AG04450 (cell line): Measurements from ENCODE around the gene NUDT2. TPM values are rescaled to one million over a fixed set of nuclear protein-coding genes. Genes with fewer than 3 reads are reported as not detected.

Experiments used
- CTCF ChIA-PET: fragments of 300-600, 350-600 bp; formaldehyde crosslinking; extraction: SDS; loops from one replicate; lab custom pipeline; 2022; ENCODE audit warnings: antibody characterized with exemption, inconsistent platforms; lab: Charles Lee
- POLR2A ChIA-PET: fragments of 350-600 bp; formaldehyde crosslinking; extraction: SDS; loops from one replicate; lab custom pipeline; 2021; ENCODE audit warnings: antibody characterized with exemption, inconsistent platforms; lab: Yijun Ruan, JAX
- DNase-seq: peaks from one replicate; pipeline ENCODE4 v3.0.0-alpha.2; 2011; ENCODE audit warnings: low read depth, low spot score
- H3K27ac ChIP-seq: one replicate; pipeline ENCODE4 v1.5.1; 2012; ENCODE audit warnings: low read depth, low read length, control low read depth
- H3K27me3 ChIP-seq: one replicate; pipeline ENCODE4 v1.6.0; 2012; ENCODE audit warnings: low read length; ENCODE audit not compliant: control insufficient read depth, insufficient read depth
- H3K4me3 ChIP-seq: 2 replicates; pipeline ENCODE4 v1.5.1; 2011; ENCODE audit warnings: mild to moderate bottlenecking, low read depth, low read length, control low read depth
- H3K9me3 ChIP-seq: 2 replicates; pipeline ENCODE4 v1.5.1; 2012; ENCODE audit warnings: low read length; ENCODE audit not compliant: control insufficient read depth, insufficient read depth
- polyA plus RNA-seq: library from polyadenylated mRNA; depleted of rRNA; stranded (reverse); fragments of >200 nt; gene quantifications from 2 replicates; pipeline ENCODE4 v1.2.3, GENCODE V29; 2011
- TF ChIP-seq, protein P1 (sequence below): IDR thresholded peaks from 2 replicates; pipeline ENCODE4 v1.5.1; 2011; ENCODE audit warnings: low read depth, low read length, control low read depth, inconsistent platforms

The NUDT2 gene
- polyA plus RNA-seq, 1 experiment, result 44.8 TPM

DNA sequence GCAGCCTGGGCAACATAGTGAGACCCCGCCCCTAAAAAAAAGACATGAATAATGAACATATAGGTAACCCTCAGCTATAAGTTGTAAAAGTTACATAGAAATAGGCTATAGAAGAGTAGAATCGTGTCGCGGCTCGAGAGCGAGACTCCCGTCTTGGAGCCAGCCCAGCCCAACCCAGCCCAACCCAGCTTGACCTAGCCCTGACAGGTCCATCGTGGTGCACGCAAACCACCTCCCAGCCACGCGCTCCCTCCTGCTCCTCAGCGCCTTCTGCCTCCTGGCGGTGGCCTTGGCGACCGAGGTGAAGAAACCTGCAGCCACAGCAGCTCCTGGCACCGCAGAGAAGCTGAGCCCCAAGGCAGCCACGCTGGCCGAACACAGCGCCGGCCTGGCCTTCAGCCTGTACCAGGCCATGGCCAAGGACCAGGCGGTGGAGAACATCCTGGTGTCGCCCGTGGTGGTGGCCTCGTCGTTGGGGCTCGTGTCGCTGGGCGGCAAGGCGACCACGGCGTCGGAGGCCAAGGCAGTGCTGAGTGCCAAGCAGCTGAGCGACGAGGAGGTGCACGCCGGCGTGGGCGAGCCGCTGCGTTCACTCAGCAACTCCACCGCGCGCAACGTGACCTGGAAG, 11.1 kb upstream of the NUDT2 start:
- no peaks in the 10 kb centered on the region for H3K27me3 ChIP-seq
- H3K27ac ChIP-seq, result no peak overlapping the region
- TF ChIP-seq, protein P1, sequence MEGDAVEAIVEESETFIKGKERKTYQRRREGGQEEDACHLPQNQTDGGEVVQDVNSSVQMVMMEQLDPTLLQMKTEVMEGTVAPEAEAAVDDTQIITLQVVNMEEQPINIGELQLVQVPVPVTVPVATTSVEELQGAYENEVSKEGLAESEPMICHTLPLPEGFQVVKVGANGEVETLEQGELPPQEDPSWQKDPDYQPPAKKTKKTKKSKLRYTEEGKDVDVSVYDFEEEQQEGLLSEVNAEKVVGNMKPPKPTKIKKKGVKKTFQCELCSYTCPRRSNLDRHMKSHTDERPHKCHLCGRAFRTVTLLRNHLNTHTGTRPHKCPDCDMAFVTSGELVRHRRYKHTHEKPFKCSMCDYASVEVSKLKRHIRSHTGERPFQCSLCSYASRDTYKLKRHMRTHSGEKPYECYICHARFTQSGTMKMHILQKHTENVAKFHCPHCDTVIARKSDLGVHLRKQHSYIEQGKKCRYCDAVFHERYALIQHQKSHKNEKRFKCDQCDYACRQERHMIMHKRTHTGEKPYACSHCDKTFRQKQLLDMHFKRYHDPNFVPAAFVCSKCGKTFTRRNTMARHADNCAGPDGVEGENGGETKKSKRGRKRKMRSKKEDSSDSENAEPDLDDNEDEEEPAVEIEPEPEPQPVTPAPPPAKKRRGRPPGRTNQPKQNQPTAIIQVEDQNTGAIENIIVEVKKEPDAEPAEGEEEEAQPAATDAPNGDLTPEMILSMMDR, result no peak
- ChIA-PET CTCF (interaction anchor here (0.5 kb wide), 1 partner anchor 364 kb away, joined by 3 read pairs; no protein-coding TSS in a partner anchor), POLR2A (no interaction called here)
- H3K9me3 ChIP-seq, result peaks cover 3% of the 10 kb centered on the region; the same call in 1 of the 2 replicates
- DNase-seq, result no peak
- H3K4me3 ChIP-seq, result no peak overlapping the region

DNA sequence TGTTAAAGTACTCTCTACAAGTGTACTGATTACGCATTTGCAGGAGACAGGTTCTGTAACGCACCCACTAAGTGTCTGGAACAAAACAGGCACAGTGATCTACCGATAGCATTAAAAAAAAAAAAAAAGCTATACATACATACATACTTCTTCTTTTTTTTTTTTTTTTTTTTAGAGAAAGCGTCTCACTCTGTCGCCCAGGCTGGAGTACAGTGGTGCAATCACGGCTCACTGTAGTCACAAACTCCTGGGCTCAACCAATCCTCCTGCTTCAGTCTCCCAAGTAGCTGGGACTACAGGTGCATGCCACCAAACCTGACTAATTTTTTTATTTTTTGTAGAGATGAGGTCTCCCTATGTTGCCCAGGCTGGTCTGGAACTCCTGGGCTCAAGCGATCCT, 7.9 kb upstream of the NUDT2 start:
- H3K27me3 ChIP-seq, result no peaks in the 10 kb centered on the region
- TF ChIP-seq, protein P1, result no peak
- H3K9me3 ChIP-seq, result peaks cover 3% of the 10 kb centered on the region; the same call in 1 of the 2 replicates
- ChIA-PET CTCF (interaction anchor here (1.1 kb wide), 1 partner anchor 67 kb away, joined by 3 read pairs; no protein-coding TSS in a partner anchor), POLR2A (no interaction called here)
- no peak overlapping the region for H3K4me3 ChIP-seq
- no peak for DNase-seq
- no peak overlapping the region for H3K27ac ChIP-seq

DNA sequence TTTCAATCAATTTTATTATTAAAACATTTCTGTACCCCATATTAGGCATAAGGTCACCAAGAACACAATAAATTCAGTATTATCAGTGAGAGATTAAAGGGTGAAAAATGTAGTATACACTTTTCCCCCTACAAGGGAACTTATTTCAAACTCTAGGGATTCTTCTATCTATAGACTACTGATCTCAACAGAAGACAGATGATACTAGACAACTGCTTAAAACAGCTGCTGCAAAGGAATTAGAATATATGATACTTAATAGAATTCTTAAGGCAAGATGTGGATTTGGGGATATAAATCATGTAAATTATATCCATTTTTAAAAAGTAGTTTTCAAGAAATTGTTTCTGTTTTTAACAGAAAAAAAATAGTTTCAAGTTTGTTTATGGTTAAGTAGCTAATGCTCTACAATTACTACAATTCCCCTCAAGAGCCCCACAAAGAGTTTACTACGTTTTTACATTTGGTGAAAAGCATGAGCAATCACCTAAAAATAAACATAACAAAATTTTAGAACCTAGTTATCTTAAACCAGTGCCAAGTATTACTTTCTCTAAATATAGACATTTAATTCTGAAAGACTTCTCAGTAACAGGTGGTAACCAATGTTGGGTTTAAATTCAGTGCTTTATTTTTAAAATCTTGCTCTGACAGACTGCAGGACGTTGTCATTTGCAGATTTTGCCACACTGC, 6.3 kb upstream of the NUDT2 start:
- POLR2A ChIA-PET, result no interaction called here

DNA sequence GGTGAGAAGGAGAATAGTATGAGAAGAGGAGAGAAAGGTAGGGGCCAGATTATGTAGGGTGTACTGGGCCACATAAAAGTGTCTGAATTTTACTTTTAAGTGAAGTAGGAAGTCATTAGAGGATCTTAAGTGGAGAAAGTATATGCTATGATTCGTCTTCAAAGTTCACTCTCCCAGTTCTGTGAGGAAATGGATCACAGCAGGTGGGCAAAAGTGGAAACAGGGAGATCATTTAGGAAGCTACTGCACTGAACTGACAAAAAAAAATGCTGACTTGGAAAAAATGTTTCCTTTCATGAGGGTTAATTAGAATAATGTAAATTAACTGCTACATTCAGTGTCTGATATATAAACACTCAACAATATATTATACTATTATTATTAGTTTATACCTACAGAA, 2.7 kb upstream of the NUDT2 start:
- H3K9me3 ChIP-seq, result no peaks in the 10 kb centered on the region; the same call in 1 of the 2 replicates
- ChIA-PET CTCF (no interaction called here), POLR2A (no interaction called here)
- no peak overlapping the region for H3K27ac ChIP-seq
- no peak overlapping the region for H3K4me3 ChIP-seq
- DNase-seq, result no peak
- no peaks in the 10 kb centered on the region for H3K27me3 ChIP-seq
- TF ChIP-seq, protein P1, result no peak

More for the DNA sequence above, 6.3 kb upstream of the NUDT2 start:
- DNase-seq, result no peak
- H3K4me3 ChIP-seq, result no peak overlapping the region
- peaks cover 3% of the 10 kb centered on the region; the same call in 1 of the 2 replicates for H3K9me3 ChIP-seq
- TF ChIP-seq, protein P1, result no peak
- no peak overlapping the region for H3K27ac ChIP-seq
- CTCF ChIA-PET, result no interaction called here
- H3K27me3 ChIP-seq, result no peaks in the 10 kb centered on the region

DNA sequence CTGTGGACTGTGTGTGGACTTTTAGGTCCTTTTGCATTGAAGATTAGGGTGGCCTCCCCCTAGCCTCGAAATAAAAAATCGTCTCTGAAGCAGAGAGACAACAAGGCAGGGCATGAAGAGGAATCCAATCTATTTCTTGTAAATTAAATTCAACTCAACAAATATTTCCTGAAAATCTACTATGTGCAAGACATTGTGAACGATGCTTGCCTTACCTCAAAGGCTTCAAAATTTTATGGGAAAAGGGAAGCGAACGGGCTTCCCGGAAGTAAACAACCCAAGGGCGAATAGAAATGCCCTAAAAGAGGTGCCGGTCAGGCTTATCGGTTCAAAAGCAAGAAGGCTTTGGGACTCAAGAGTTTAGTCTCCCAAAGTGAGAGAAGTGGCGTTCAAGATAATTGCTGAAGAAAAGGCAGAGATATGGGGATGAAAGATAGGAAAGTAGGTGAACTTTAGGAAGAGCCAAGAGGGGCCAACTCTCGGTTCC, 826 bp upstream of the NUDT2 start:
- TF ChIP-seq, protein P1, result no peak
- ChIA-PET POLR2A (no interaction called here), CTCF (interaction anchor here (1.3 kb wide), 1 partner anchor 51 kb away, joined by 3 read pairs; no protein-coding TSS in a partner anchor)
- Histone ChIP-seq H3K27ac (peak overlapping the region; percentile 43), H3K4me3 (peak overlapping the region; percentile 86), H3K9me3 (no peaks in the 10 kb centered on the region; the same call in 1 of the 2 replicates), H3K27me3 (no peaks in the 10 kb centered on the region)
- DNase-seq, result no peak
